HCT116 (cell line): Measurements from ENCODE around the gene INTS14. TPM values are rescaled to one million over a fixed set of nuclear protein-coding genes. Genes with fewer than 3 reads are reported as not detected.

Experiments used
- ATAC-seq: fragments of 200-7000 bp; cut with Tn5 transposase; 2 replicates; pipeline ENCODE4 v1.9.1; 2020; ENCODE audit warnings: mild to moderate bottlenecking, moderate library complexity
- BruUV-seq: library from RNA; stranded (reverse); fragments of 400-500 nt; replicated peaks from 2 replicates; lab custom pipeline; 2021; lab: Mats Ljungman, UMichigan
- CTCF ChIA-PET: fragments of 300-600 bp; sonication (Branson Sonifier 250); formaldehyde crosslinking; loops from one replicate; lab custom pipeline; 2021; ENCODE audit warnings: antibody characterized with exemption; lab: Charles Lee
- POLR2A ChIA-PET: fragments of 300-600, 350-600 bp; sonication (Branson Sonifier 250); formaldehyde crosslinking; loops from one replicate; lab custom pipeline; 2021; ENCODE audit warnings: antibody characterized with exemption; lab: Charles Lee
- RAD21 ChIA-PET, 2 experiments: fragments of 300-600 bp; sonication (Branson Sonifier 250); formaldehyde crosslinking; loops; one replicate each; lab custom pipeline; 2023; ENCODE audit warnings: low total read pairs in 2 of 2; ENCODE audit not compliant: uncharacterized antibody in 2 of 2, unreplicated experiment in 2 of 2, low non-redundant PET in 1 of 2; lab: Charles Lee
- DNase-seq: peaks from one replicate; pipeline ENCODE4 v3.0.0-alpha.2; 2010; ENCODE audit warnings: low read depth, low spot score
- H2AFZ ChIP-seq: fragments of 200-600 bp; shearing (Covaris generic), sonication (generic); 2 replicates; pipeline ENCODE4 v1.6.1; 2017; ENCODE audit warnings: low read depth, mixed run types, mixed read lengths, antibody characterized with exemption, low read length; ENCODE audit not compliant: poor library complexity, severe bottlenecking
- H3K27ac ChIP-seq: 2 replicates; pipeline ENCODE4 v1.5.1; 2012; ENCODE audit warnings: low read depth, low read length
- H3K27me3 ChIP-seq: fragments of 200-600 bp; sonication (generic); 2 replicates; pipeline ENCODE4 v1.6.1; 2016; ENCODE audit warnings: mixed run types, low read length, mixed read lengths; ENCODE audit not compliant: insufficient read depth
- H3K36me3 ChIP-seq, 2 experiments: fragments of 200-500 bp in 1 of 2; fragments of 200-600 bp in 1 of 2; sonication (Bioruptor generic) in 1 of 2; sonication (generic) in 1 of 2; 2 replicates each; pipeline versions ENCODE4 v1.5.1 to v1.6.1; 2014 to 2016; ENCODE audit warnings: low read length in 2 of 2, inconsistent platforms in 1 of 2, mixed read lengths in 1 of 2, mixed run types in 1 of 2; ENCODE audit not compliant: insufficient read depth in 2 of 2, control insufficient read depth in 1 of 2
- H3K4me1 ChIP-seq, 2 experiments: fragments of 200-600 bp in 1 of 2; sonication (generic) in 1 of 2; 2 replicates each; pipeline versions ENCODE4 v1.5.1 to v1.6.1; 2012 to 2017; ENCODE audit warnings: low read length in 2 of 2, inconsistent platforms in 1 of 2, mild to moderate bottlenecking in 1 of 2, mixed read lengths in 1 of 2, mixed run types in 1 of 2, moderate library complexity in 1 of 2; ENCODE audit not compliant: insufficient read depth in 2 of 2, control insufficient read depth in 1 of 2
- H3K4me2 ChIP-seq: fragments of 200-600 bp; sonication (generic); 2 replicates; pipeline ENCODE4 v1.6.1; 2017; ENCODE audit warnings: mixed run types, low read length, mixed read lengths
- H3K4me3 ChIP-seq, 2 experiments: fragments of 200-600 bp in 1 of 2; sonication (generic) in 1 of 2; replicated peaks in 1 of 2; 2 replicates each; pipeline ENCODE4 v1.5.1; 2011 to 2016; ENCODE audit warnings: low read length in 2 of 2, control low read depth in 1 of 2, low read depth in 1 of 2, mild to moderate bottlenecking in 1 of 2, mixed read lengths in 1 of 2, mixed run types in 1 of 2
- H3K79me2 ChIP-seq: fragments of 200-600 bp; sonication (generic); 2 replicates; pipeline ENCODE4 v1.6.1; 2017; ENCODE audit warnings: mild to moderate bottlenecking, mixed run types, low read length, moderate library complexity, mixed read lengths; ENCODE audit not compliant: insufficient read depth
- H3K9ac ChIP-seq: fragments of 200-600 bp; sonication (generic); 2 replicates; pipeline ENCODE4 v1.6.1; 2016; ENCODE audit warnings: low read length, mixed read lengths
- H3K9me2 ChIP-seq: fragments of 200-600 bp; sonication (generic), shearing (Covaris generic); 2 replicates; pipeline ENCODE4 v1.6.1; 2017; ENCODE audit warnings: mixed run types, mild to moderate bottlenecking, moderate library complexity; ENCODE audit not compliant: insufficient read depth
- H3K9me3 ChIP-seq, 2 experiments: fragments of 200-500 bp in 1 of 2; fragments of 200-600 bp in 1 of 2; sonication (Bioruptor generic) in 1 of 2; sonication (generic) in 1 of 2; 2 replicates each; pipeline ENCODE4 v1.6.1; 2014 to 2017; ENCODE audit warnings: low read length in 2 of 2, mixed read lengths in 2 of 2, inconsistent platforms in 1 of 2, low read depth in 1 of 2, mild to moderate bottlenecking in 1 of 2, mixed run types in 1 of 2, moderate library complexity in 1 of 2; ENCODE audit not compliant: control insufficient read depth in 1 of 2, insufficient read depth in 1 of 2
- H4K20me1 ChIP-seq: fragments of 200-600 bp; sonication (generic), shearing (Covaris generic); 2 replicates; pipeline ENCODE4 v1.6.1; 2017; ENCODE audit warnings: mixed run types, mild to moderate bottlenecking, moderate library complexity; ENCODE audit not compliant: insufficient read depth
- ELF1 ChIP-seq: IDR thresholded peaks from 2 replicates; pipeline ENCODE4 v1.6.1; 2012; ENCODE audit warnings: low read depth, borderline replicate concordance
- EZH2 ChIP-seq: fragments of 200-600 bp; sonication (generic); IDR thresholded peaks from 2 replicates; pipeline ENCODE4 v1.6.1; 2017; ENCODE audit warnings: antibody characterized with exemption, mixed run types
- JUND ChIP-seq: IDR thresholded peaks from 2 replicates; pipeline ENCODE4 v1.6.1; 2012
- SIN3A ChIP-seq: IDR thresholded peaks from 2 replicates; pipeline ENCODE4 v1.6.1; 2012; ENCODE audit warnings: low read depth
- SRF ChIP-seq: IDR thresholded peaks from 2 replicates; pipeline ENCODE4 v1.6.1; 2012; ENCODE audit warnings: low read depth
- YY1 ChIP-seq: IDR thresholded peaks from 2 replicates; pipeline ENCODE4 v1.6.1; 2011; ENCODE audit warnings: low read length, low read depth, moderate library complexity, mild to moderate bottlenecking; ENCODE audit not compliant: insufficient replicate concordance; ENCODE audit errors: extremely low read depth
- ZFX ChIP-seq: fragments of 450-650 bp; IDR thresholded peaks from 2 replicates; pipeline ENCODE4 v1.6.1; 2017
- intact Hi-C: fragments of 100-400 bp; cut with micrococcal nuclease; formaldehyde crosslinking; loops from 2 replicates; pipeline ENCODE4 v1.10.0; 2022
- total RNA-seq: library from RNA; stranded (reverse); gene quantifications from one replicate; pipeline ENCODE4 v1.2.1, GENCODE V29; 2021; ENCODE audit not compliant: unreplicated experiment
- TF ChIP-seq, protein P1 (sequence below): IDR thresholded peaks from 2 replicates; pipeline ENCODE4 v1.6.1; 2012; ENCODE audit warnings: low read depth
- TF ChIP-seq, protein P2 (sequence below), 3 experiments: fragments of 200-600 bp in 1 of 3; sonication (generic) in 1 of 3; IDR thresholded peaks in 2 of 3; conservative IDR thresholded peaks in 1 of 3; 2 replicates each; pipeline ENCODE4 v1.5.1; 2012 to 2017; ENCODE audit warnings: low read depth in 2 of 3, low read length in 2 of 3, antibody characterized with exemption in 1 of 3, borderline replicate concordance in 1 of 3, control low read depth in 1 of 3, mild to moderate bottlenecking in 1 of 3, mixed read lengths in 1 of 3, mixed run types in 1 of 3, moderate library complexity in 1 of 3; ENCODE audit not compliant: insufficient read depth in 1 of 3

The INTS14 gene
- total RNA-seq, 1 experiment from 2014 or later, result 50.1 TPM

DNA sequence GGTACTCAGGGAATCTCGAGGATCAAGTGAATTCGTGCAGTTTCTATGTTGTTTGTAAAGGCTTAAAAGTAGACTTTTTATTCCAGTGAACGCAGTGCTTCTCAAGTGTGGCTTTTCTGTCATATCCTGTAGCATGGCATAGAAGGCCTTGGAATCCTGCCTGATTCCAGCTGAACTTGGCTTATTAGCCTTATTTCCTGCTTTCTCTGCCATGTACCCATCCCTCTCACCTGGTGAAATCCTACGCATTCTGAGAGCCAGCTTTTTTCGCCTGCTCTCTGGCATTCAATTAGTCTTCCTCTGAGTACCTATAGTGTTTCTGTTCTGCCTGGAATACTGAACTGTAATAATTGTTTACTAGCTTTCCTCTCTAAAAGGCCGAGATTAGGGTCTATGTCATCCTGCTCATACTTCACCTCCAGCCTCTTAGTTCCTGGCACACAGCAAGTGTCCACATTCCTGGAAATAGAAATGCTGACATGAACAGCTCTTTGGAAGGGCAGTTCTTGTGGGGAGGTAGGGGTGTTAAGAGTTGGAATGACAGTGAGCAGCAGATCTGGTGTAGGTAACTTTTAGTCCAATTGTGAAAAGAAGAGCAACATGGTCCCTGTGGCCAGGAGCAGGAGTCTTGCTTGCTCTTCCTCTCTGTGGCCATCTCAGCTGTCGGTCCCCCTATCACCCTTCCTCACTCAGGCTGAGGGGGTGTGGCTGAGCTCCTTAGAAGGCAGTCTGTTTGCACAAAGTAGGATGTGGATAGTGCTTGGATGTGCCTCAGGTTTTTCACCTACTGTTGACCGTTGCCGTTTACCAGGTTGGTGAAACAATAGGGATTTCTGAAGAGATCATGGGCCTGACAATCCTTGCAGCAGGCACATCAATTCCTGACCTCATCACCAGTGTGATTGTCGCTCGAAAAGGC, 41.2 kb upstream of the INTS14 start:
- Histone ChIP-seq H4K20me1 (no peaks in the 10 kb centered on the region), H3K27ac (no peak overlapping the region), H3K36me3 (no peaks in the 10 kb centered on the region), H3K4me2 (no peak overlapping the region), H3K4me3 (no peak overlapping the region), H3K9me2 (no peaks in the 10 kb centered on the region), H3K27me3 (no peaks in the 10 kb centered on the region), H3K9ac (no peak overlapping the region), H3K9me3 (no peaks in the 10 kb centered on the region), H3K79me2 (no peaks in the 10 kb centered on the region), H3K4me1 (peaks cover 3 to 26% of the 10 kb centered on the region in 2 experiments; a peak in 3 of 4 replicates), H2AFZ (no peak overlapping the region)
- CTCF ChIA-PET, result no interaction called here
- intact Hi-C loops, result no loop called here
- ATAC-seq (no peak), DNase-seq (no peak)
- POLR2A ChIA-PET, result no interaction called here
- RAD21 ChIA-PET, result no interaction called here
- TF ChIP-seq ELF1, result no peak
- no peak for TF ChIP-seq YY1
- TF ChIP-seq SIN3A, result no peak
- TF ChIP-seq ZFX, result no peak
- TF ChIP-seq, protein P1, sequence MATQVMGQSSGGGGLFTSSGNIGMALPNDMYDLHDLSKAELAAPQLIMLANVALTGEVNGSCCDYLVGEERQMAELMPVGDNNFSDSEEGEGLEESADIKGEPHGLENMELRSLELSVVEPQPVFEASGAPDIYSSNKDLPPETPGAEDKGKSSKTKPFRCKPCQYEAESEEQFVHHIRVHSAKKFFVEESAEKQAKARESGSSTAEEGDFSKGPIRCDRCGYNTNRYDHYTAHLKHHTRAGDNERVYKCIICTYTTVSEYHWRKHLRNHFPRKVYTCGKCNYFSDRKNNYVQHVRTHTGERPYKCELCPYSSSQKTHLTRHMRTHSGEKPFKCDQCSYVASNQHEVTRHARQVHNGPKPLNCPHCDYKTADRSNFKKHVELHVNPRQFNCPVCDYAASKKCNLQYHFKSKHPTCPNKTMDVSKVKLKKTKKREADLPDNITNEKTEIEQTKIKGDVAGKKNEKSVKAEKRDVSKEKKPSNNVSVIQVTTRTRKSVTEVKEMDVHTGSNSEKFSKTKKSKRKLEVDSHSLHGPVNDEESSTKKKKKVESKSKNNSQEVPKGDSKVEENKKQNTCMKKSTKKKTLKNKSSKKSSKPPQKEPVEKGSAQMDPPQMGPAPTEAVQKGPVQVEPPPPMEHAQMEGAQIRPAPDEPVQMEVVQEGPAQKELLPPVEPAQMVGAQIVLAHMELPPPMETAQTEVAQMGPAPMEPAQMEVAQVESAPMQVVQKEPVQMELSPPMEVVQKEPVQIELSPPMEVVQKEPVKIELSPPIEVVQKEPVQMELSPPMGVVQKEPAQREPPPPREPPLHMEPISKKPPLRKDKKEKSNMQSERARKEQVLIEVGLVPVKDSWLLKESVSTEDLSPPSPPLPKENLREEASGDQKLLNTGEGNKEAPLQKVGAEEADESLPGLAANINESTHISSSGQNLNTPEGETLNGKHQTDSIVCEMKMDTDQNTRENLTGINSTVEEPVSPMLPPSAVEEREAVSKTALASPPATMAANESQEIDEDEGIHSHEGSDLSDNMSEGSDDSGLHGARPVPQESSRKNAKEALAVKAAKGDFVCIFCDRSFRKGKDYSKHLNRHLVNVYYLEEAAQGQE, result no peak
- no peak for TF ChIP-seq EZH2
- TF ChIP-seq SRF, result no peak
- TF ChIP-seq, protein P2, sequence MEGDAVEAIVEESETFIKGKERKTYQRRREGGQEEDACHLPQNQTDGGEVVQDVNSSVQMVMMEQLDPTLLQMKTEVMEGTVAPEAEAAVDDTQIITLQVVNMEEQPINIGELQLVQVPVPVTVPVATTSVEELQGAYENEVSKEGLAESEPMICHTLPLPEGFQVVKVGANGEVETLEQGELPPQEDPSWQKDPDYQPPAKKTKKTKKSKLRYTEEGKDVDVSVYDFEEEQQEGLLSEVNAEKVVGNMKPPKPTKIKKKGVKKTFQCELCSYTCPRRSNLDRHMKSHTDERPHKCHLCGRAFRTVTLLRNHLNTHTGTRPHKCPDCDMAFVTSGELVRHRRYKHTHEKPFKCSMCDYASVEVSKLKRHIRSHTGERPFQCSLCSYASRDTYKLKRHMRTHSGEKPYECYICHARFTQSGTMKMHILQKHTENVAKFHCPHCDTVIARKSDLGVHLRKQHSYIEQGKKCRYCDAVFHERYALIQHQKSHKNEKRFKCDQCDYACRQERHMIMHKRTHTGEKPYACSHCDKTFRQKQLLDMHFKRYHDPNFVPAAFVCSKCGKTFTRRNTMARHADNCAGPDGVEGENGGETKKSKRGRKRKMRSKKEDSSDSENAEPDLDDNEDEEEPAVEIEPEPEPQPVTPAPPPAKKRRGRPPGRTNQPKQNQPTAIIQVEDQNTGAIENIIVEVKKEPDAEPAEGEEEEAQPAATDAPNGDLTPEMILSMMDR (IDR thresholded peaks at IDR 0.05 in 2 of 3, conservative IDR thresholded peaks at IDR 0.05 in 1 of 3; ENCODE audit: borderline replicate concordance in 1 of 3, insufficient read depth in 1 of 3, low read depth in 2 of 3, low read length in 2 of 3), result no peak
- no peak for TF ChIP-seq JUND
- BruUV-seq, result no TSS peak
